ENCODE measurements around the gene EXD2. TPM values are rescaled to one million over a fixed set of nuclear protein-coding genes. Genes with fewer than 3 reads are reported as not detected.

EXD2 gene
- total and polyA plus RNA-seq, 2 experiments from 2014 or later = 10.3 to 23.3 TPM

- ATAC-seq = no peak
- peak overlapping the region; percentile 89 for H3K4me3 Mint-ChIP-seq
- Histone ChIP-seq H3K27me3 (ENCODE audit: insufficient read depth) (peaks cover 20% of the 10 kb centered on the region), H3K4me1 (ENCODE audit: insufficient read depth) (peaks cover 20% of the 10 kb centered on the region), H3K9me2 (ENCODE audit: insufficient read depth) (no peaks in the 10 kb centered on the region), H4K20me1 (replicated peaks; ENCODE audit: insufficient read depth) (peaks cover 12% of the 10 kb centered on the region; the same call in 1 of the 2 replicates), H3F3A (replicated peaks; ENCODE audit: low read depth) (peaks cover 6% of the 10 kb centered on the region), H2AFZ (peak overlapping the region; percentile 99), H3K27ac (ENCODE audit: low read depth) (no peak overlapping the region), H3K36me3 (ENCODE audit: insufficient read depth) (no peaks in the 10 kb centered on the region), H3K4me2 (peak overlapping the region; percentile 99), H3K79me2 (replicated peaks; ENCODE audit: insufficient read depth) (peaks cover 22% of the 10 kb centered on the region), H3K4me3 (peak overlapping the region; percentile 96)
- peak overlapping the region; percentile 52 for H3K27ac Mint-ChIP-seq
- H3K36me3 Mint-ChIP-seq (ENCODE audit: low read depth) = peaks cover under 1% of the 10 kb centered on the region; the same call in 2 of the 3 replicates
- H3K27me3 Mint-ChIP-seq (ENCODE audit: insufficient read depth, low read depth, poor library complexity) = peaks cover 7% of the 10 kb centered on the region
- H3K4me1 Mint-ChIP-seq = peaks cover 26% of the 10 kb centered on the region
- peak; percentile 19 for DNase-seq (ENCODE audit: low spot score)
- no peaks in the 10 kb centered on the region; the same call in 2 of the 3 replicates for H3K9me3 Mint-ChIP-seq
- no peak for TF ChIP-seq POLR2AphosphoS5 (IDR thresholded peaks at IDR 0.05; ENCODE audit: low read depth)
- TF ChIP-seq ETS1 (IDR thresholded peaks at IDR 0.05) = no peak
- TF ChIP-seq ZNF114 (CRISPR knock-in tag; IDR thresholded peaks at IDR 0.05) = no peak
- TF ChIP-seq, protein P1, sequence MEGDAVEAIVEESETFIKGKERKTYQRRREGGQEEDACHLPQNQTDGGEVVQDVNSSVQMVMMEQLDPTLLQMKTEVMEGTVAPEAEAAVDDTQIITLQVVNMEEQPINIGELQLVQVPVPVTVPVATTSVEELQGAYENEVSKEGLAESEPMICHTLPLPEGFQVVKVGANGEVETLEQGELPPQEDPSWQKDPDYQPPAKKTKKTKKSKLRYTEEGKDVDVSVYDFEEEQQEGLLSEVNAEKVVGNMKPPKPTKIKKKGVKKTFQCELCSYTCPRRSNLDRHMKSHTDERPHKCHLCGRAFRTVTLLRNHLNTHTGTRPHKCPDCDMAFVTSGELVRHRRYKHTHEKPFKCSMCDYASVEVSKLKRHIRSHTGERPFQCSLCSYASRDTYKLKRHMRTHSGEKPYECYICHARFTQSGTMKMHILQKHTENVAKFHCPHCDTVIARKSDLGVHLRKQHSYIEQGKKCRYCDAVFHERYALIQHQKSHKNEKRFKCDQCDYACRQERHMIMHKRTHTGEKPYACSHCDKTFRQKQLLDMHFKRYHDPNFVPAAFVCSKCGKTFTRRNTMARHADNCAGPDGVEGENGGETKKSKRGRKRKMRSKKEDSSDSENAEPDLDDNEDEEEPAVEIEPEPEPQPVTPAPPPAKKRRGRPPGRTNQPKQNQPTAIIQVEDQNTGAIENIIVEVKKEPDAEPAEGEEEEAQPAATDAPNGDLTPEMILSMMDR (conservative IDR thresholded peaks at IDR 0.05; ENCODE audit: low read depth in 2 of 2) = no peak
- TF ChIP-seq REST (IDR thresholded peaks at IDR 0.05; ENCODE audit: unreplicated experiment) = no peak
- no peak for TF ChIP-seq NANOG (IDR thresholded peaks at IDR 0.05; ENCODE audit: borderline replicate concordance)
- no peak for TF ChIP-seq EZH2 (IDR thresholded peaks at IDR 0.05; ENCODE audit: low read depth, unreplicated experiment)
- TF ChIP-seq JUNB (IDR thresholded peaks at IDR 0.05; ENCODE audit: unreplicated experiment) = no peak
- no peak for TF ChIP-seq CREB1 (CRISPR knock-in tag; IDR thresholded peaks at IDR 0.05; ENCODE audit: low read depth)
- TF ChIP-seq ZNF462 (CRISPR knock-in tag; IDR thresholded peaks at IDR 0.05) = no peak
- no peak for TF ChIP-seq ZNF331 (CRISPR knock-in tag; IDR thresholded peaks at IDR 0.05; ENCODE audit: low read depth)
- TF ChIP-seq EZH2phosphoT487 (IDR thresholded peaks at IDR 0.05; ENCODE audit: unreplicated experiment) = no peak
- TF ChIP-seq STAT1 (IDR thresholded peaks at IDR 0.05; ENCODE audit: unreplicated experiment) = no peak
Measured at GRCh38 chr14:69153873-69154270, 37.4 kb upstream of the EXD2 start.

All from GM23338 (cell line).